HUDEP-2 (cell line): ENCODE results near the gene MED13L.

Source experiments
- DNase-seq, 76 experiments: peaks; one replicate each; lab custom pipeline; 2025; ENCODE audit not compliant: unreplicated experiment in 76 of 76; lab: John Stamatoyannopoulos, UW

Gene MED13L

DNA sequence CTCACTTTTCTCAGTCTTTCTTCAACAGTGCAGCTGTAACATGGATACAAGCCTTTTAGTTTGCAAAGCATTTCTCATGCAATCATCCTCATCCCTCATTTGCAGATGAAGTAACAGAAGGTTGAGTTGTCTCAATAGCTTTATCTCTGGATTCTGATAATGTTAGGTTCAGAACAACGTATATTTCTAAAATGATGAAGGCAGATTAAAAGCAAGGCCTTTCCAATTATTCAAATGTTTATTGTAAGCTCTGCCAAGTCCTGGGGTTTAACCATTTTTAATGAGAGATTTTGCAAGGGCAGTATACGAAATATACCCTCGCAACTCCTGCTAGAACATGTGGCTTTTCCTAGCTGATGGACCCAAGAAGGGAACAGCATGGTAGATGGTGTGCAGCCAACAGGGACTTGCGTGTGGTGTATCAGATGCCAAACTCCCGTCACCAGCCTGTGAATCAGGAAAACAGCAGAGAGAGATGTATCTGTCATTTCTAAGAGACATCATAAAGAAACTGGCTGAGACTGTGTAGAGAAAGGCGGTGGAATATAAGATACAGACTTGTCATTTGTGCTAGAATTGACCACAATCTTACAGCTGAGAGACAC is 319.7 kb downstream of the MED13L start:
- DNase-seq = no peak

DNA sequence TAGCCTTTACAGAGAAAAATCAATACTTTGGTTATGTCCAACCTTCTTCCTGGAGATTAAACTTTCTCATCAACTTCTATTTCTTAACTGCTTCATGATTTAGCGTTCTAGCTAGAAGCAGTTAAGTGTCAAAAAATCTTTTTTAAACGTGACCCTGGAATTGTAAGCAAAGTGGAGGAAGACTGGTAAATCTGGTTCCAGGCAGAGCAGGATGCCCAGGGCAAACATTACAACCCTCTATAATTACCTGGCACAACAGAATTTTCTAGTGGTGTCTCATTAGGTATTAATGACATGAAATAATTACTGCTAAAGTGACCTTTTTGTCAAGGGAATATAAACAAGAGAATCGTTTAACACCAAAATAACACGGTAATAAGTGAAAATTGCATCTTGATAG is 320.8 kb downstream of the MED13L start:
- DNase-seq = no peak

DNA sequence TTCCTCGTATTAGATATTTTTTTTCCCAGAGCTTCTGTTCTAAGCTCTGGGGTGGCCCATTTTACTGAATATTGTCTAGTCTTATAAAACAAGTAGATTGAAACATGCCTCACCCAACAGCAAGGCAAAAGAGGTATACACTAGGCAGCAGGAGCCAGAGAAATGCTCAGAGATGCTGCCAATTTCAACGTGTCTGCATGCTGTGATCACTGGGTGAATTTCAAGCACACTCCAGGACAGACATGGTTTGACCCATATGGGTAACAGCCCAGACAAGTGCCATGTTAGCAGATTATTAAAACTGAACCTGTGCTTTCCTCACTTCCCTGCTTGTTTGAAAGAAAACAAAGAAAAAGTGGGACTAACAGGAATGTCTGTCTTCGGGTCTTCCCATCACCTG is 321.3 kb downstream of the MED13L start:
- DNase-seq = no peak

DNA sequence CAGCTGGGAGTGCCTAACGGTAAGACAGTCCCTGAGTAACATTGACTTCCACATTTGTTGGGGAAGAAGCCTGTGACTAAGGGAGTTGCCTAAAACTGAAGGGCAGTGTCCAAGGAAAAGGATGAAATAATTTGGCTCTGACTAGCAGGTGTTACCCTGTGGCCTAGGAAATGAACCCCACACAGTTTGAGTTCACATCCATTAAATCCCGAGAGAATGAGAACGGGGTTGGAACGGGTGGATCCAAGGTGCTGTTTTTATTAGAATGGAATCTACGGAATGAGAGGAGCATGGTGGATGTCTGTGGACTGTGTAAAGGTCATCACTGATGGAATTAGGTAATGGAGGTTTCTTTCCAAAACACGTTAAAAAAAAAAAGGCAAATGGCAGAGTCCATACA is 324.0 kb downstream of the MED13L start:
- no peak for DNase-seq

DNA sequence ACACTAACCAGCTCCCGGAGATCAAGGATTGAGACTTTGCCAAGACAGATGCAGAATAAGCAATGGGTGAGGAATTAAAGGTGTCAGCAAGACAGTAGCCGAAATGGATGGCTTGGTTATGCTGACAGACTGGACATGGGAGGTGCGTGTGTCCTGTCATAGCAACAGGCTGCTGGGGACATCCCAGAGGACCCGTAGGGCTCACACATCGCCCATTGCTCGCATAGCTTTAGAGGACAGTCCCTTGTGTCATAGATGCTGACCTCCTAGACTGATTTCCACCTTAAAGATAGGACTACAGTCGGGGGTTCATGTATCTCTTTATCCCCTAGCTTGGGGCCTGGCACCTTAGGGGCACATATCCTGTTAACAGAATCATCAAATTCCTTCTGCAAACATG is 324.5 kb downstream of the MED13L start:
- DNase-seq = no peak

DNA sequence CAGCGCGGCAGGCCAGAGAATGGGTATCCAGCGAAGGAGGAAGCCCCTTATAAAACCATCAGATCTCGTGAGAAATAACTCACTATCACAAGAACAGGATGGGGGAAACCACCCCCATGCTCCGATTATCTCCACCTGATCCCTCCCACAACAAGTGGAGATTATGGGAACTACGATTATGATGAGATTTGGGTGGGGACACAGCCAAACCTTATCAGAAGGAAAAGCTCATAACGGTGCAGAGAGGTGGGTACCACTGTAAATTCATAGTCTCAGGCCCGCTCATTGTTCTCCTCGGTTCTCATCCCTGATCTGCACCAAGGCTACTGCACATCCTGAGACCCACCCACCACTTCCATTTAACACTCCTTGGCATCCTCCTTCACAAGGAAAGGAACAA is 326.5 kb downstream of the MED13L start:
- DNase-seq = no peak

DNA sequence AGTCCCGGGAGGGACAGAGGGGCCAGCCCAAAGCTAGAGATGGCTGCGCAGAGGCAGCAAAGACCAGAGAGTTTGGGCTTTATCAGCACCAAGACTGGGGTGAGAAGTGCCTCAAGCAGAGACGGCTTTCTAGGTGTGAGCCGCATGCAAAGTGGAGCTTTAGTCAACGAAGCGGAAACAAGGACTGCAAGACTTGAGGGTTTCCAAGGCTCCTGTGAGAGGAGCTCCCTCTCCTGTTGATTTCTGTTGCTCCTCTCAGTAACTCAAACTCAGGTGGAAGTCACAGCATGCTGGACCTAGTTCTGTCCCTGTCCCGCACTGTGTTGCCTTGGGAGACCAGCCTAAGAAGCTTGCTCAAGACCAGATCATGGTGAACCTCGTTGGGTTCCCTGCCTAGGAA is 327.8 kb downstream of the MED13L start:
- DNase-seq = no peak

DNA sequence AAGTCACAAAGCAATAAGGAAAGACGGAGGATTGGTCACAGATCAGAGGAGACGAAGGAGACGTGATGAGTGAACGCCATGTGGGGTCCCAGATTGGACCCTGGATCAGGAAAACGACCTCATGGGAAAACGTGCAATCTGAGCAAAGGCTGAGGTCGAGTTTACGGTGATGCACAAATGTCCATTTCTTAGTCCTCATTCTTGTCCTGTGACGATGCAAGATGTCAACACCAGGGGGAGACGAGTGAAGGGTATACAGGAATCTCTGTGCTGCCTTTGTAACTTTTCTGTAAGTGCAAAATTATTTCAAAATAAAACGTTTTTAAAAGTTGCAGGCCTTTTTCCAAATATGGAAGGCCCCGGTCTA is 329.8 kb downstream of the MED13L start:
- DNase-seq = no peak

DNA sequence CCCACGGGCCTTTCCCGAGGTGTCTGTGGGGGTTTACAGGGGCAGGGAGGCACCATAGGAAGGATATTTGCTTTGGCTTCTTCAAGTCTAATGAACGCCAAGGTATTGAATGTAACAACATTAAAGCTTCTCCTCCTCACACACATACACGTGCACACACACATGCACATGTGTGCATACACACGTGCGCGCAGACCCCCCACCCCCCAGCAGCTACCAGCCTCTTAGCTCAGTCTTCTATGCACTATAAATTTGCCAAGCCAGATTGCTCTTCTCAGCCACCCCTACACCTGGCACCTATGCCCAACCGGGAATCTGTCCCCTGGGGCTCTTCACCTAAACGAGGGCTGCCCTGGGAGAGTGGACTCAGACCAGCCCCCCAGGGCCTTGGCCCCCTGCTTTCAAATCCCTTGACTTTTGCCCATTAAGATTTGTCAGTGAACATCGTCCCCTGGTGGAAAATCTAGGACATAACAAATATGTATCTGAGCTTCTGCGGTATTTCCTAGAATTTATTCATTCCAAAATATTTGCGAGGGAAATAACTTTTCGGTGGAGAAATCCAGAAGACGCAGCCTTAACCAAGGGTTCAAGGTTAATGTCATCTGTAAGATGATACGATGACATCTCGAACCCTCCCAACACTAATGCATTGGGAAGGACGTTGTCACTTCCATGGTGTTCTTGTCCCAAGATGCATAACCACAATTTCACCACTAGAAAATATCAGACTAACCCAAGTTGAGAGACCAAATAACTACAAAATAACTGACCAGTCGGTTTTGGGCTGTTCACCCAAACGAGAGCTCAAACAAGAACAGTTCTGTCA is 330.4 kb downstream of the MED13L start:
- DNase-seq = no peak

DNA sequence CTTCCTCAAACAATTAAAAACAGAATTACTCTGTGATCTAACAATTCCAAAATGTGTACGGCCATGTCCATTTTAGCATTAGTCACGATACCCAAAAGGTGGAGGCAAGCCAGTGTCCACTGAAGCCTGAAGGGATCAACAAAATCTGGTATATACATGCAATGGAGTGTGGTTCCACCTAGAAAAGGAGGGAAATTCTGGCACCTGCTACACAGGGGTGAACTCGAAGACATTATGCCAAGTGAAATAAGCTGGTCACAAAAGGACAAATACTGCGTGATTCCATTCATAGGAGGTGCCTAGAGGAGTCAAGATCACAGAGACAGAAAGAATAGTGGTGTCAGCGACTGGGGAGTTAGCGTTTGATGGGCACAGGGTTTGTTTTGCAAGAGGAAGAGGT is 331.4 kb downstream of the MED13L start:
- DNase-seq = no peak

DNA sequence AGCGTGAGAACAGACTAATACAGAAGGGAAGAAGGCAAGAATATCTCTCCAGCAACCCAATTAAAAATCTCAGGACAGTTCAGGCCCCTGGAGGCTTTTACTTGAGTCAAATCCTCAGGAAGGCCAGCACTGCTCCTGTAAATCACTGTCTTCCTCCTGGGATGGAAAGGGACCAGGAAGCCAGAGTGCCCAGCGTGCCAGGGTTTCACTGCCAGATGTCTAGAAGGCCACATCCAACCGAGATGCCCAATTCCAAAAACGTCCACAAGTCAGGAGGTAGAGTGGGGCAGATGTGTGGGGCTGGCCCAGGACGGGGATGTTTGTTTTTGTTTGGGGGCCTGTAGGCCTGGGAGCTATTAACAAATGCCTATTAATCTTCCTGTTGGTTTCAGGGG is 332.0 kb downstream of the MED13L start:
- no peak for DNase-seq

DNA sequence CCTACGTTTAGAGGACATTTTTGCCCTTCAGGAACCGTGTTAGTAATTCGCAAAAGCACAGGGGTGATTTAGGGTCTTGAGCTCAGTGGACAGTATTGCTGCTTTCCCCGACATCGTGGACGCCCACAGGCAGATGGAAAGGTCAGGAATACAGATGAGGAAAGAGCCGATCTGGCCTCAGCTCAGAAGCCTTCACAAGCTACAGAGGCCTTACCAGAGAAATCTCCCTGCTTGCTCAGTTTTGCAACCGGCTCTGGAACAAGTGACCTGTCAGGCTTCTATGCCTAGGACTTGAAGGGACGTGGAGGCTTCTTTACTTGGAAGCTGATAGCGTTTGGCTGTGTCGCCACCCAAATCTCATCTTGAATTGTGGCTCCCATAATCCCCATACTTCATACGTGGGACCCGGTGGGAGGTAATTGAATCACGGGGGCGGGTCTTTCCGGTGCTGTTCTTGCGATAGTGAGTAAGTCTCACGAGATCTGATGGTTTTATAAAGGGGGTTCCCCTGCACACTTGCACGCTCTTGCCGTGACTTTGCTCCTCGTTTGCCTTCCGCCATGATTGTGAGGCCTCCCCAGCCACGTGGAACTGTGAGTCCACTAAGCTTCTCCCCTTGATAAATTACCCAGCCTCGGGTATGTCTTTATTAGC is 332.5 kb downstream of the MED13L start:
- no peak for DNase-seq

DNA sequence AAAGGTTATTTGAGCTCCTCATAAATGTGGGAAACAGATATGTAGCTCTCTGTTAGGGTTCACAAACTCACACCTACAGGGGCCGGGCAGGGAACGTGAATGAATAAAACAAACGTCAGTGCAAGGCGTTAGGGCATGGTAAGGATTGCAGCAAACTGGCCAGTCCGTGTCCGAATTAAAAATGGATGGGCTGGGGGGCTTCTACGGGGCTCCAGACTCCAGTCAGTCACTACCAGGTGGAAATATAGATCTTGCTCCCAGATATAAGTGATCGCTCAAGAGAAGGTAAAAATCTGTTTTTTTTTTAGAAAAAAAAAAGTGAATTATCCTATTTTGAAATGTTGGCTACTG is 333.1 kb downstream of the MED13L start:
- DNase-seq = no peak

DNA sequence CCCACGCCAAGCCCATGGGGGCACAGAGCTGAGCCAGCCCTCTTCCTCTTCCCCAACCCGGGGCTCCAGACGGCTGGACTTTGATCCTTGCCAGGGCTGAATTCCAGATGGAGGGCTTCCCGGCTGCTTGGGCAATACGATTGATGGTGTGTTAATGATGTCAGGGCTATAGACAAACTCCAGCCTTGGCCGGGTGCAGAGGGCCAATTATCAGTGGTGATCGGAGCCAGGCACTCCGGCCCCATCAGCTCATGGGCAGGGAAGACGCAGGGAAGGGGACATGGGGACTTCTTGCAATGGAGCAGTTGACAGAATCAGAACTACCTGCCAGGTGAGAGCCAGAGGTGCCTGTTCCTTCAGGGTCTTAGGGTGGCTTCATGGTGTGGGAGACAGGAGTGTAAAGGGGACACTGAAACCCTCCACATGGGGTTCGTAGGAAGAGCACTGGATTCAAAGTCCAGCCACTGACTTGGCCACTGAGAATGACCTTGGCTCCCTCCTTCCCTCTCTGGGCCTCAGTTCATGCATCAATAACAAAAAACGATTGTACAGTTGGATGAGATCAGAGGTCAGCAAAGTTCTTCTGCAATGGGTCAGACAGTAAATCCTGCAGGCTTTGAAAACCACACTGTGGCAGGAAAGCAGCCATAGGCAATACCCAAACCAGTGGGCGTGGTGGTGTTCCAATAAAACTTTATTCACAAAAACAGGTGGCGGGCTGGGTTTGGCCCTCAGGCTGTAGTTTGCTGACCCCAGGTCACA is 333.7 kb downstream of the MED13L start:
- DNase-seq = no peak

DNA sequence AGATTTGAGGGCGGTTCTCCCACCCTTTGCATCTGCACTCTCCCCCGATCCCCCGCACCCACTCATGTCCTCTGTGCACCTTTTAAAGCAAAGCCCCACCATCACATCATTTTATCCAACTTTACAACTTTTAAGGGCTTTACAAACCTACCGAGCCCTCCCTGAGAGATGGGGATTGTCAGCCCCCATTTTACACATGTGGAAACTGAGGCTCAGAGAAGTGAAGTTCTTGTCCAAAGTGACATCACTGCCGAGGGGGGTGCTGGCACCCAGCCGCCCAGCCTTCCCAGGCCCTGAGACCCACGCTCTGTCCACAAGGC is 334.2 kb downstream of the MED13L start:
- DNase-seq = no peak

DNA sequence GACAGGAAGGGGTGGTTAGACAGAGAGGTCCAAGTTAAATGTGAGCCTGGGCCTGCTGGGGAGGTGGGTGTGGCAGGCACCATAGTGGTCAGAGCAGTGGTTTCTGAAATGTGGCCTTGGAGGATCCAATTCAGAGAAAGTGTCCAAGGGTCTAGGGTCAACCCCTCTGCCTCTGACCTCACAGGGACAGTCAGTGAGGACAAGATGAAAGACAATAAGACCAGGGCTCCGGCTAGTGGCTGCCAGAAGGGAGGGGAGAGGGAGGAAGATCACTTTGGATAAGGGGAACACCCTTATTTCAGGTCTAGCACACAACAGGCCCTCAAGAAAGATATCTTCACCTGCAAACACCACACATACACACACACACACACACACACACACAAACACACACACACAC is 335.1 kb downstream of the MED13L start:
- DNase-seq = no peak

DNA sequence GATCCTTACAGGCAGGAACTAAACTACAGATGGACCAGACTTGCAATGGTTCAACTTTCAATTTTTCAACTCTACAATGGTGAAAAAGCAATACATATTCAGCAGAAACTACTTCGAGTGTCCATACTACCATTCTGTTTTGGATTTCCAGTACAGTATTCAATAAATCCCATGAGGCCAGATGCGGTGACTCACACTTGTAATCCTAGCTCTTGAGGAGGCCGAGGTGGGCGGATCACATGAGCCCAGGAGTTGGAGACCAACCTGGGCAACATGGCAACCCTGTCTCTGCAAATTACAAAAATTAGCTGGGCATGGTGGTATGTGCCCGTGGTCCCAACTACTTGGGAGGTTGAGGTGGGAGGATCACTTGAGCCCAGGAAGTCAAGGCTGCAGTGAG is 336.1 kb downstream of the MED13L start:
- DNase-seq = no peak

DNA sequence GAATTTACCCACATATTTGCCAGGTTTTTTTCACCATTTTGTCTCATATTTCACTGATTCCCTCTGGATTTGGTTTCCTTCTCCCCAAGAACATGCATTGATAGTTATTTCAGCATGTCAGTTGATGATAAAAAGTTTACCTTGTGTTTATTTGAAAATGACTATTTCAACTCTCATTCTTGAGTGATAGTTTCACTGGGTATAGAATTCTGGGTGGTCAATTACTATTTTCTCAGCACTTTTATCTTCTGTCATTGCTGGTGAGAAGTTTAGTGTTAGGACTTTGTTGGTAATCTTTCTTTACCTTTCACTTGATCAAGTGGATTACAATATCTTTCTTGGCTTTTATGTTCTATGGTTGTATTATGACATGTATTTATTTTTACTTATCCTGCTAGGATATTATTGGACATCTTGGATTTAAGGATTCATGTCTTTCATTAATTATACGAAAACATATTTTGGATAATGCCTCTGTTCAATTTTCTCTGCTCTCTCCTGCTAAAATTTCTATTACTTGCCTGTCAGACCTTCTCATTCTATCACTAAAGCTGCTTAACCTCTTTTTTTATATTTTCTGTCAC is 338.6 kb downstream of the MED13L start:
- no peak for DNase-seq

DNA sequence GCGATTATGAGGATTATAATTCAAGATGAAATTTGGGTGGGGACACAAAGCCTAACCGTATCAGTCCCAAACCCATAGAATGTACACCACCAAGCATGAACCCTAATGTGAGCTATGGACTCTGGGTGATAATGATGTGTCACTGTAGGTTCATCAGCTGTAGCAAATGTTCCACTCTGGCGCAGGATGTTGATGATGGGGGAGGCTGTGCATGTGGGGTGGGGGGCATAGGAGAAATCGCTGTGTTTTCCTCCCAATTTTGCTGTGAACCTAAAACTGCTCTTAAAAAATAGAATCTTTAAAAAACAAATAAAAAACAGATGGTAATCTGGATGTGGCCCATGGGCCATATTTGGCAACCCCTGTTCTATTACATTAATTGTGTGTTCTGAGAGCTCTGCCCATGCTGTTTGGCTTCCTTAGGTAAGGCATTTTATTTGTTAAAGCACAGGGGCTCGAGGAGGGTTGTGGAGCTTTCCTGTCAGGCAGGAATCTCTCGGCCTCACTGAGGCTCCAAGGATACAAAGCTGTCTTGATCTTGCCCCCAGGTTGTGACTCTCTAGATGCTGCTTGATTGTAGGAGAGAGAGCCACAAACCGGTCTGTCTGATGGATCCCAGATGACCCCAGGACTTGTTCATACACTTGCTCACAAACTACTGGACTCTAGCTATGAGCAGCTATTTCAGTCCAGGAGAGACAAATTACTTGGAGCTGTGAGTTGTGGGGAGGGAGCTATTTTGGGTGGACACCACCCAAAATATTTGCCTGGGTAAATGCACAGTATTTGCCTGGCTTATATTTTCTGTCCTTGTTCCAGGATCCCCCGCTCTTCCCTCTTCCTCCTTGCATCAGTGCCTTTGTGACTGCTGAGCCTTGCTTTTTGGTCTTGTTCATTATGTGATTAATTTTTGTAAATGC is 340.2 kb downstream of the MED13L start:
- DNase-seq = no peak

DNA sequence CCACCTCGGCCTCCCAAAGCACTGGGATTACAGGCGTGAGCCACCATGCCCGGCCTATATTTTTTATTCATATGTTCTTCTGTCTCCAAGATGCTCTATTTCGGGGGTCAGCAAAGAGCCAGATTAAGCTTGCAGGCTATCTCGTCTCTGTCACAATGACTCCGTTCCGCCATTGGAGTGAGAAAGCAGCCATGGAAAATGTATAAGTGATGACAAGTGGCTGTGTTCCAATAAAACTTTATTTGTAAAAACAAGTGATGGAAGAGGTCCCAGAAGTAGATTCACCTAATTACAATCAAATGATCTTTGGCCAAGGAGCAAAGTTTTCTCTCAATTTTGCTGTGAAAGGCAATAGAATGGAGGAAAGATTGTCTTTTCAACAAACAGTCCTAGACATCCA is 342.6 kb downstream of the MED13L start:
- DNase-seq = no peak
